RWPE1 (cell line): ENCODE results near the gene ORC1.
A peak's percentile ranks its signal among the peaks of the same experiment; 100 is the strongest.

Source experiments
- CTCF ChIA-PET: fragments of 350-600 bp; sonication (Branson Sonifier 250); formaldehyde crosslinking; extraction: SDS; loops from one replicate; lab custom pipeline; 2021; lab: Yijun Ruan, JAX
- POLR2A ChIA-PET: fragments of 400-600 bp; formaldehyde crosslinking; extraction: SDS; loops from one replicate; lab custom pipeline; 2020; ENCODE audit warnings: antibody characterized with exemption; ENCODE audit not compliant: low non-redundant PET; lab: Yijun Ruan, JAX
- DNase-seq: peaks from one replicate; pipeline ENCODE4 v3.0.0; 2012; ENCODE audit warnings: low spot score
- H3K27ac ChIP-seq: fragments of 450-650 bp; 2 replicates; pipeline ENCODE4 v1.5.1; 2017
- CTCF ChIP-seq: fragments of 450-650 bp; conservative IDR thresholded peaks from 2 replicates; pipeline ENCODE4 v1.5.1; 2017; ENCODE audit warnings: low read depth, mild to moderate bottlenecking

Gene ORC1

DNA sequence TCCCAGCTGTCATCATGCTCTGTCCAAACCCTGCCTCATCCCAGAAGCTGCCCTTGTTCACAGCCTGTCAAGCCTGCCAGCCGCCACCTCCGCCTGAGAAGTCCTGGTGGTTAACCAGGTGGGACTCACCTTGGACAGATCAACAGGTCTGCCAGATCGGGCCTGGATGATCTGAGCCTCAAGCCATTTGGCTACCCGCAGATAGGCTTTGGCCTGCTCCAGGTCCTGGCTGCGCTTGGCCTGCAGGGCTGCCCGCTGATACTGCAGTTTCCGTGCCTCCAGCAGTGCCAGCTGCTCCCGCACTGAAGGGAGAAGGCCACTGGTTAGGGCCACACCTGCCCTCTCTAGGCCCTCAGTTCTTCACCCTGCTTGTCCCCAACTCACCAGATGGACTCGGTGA is 46.8 kb downstream of the ORC1 start:
- POLR2A ChIA-PET = no interaction called here

DNA sequence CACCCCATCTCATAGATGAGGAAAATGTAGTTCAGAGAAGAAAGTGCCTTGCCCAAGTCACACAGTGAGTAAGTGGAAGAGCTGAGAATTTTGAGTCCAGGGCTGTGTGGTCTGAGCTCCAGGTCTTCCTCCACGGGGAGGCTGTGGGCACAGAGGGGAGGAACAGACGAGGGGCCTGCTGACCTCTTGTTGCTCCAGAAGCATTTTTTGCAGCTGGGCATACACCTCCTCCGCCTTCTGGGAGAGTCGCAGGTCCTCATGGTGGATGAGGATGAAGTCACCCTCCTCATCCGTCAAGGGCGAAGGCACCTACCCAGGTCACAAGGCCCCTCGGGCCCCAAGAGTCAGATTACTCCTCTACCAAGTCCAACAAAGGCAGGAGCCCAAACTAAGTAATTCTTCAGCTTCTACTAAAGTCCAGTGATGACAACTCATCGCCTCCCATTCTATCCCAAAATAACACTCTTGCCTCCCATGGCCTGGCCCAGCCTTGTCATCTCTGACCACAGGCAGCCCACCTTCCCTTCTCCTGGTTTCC is 47.3 kb downstream of the ORC1 start:
- no peak for TF ChIP-seq CTCF
- H3K27ac ChIP-seq = no peak overlapping the region
- no peak for DNase-seq
- POLR2A ChIA-PET = interaction anchor here (0.6 kb wide), 1 partner anchor 225 kb away, joined by 4 read pairs; no protein-coding TSS in a partner anchor
- CTCF ChIA-PET = no interaction called here

More for the DNA sequence above, 46.8 kb downstream of the ORC1 start:
- DNase-seq = no peak
- H3K27ac ChIP-seq = no peak overlapping the region
- CTCF ChIA-PET = interaction anchor here (0.8 kb wide), 1 partner anchor 8 kb away, joined by 3 read pairs; no protein-coding TSS in a partner anchor
- TF ChIP-seq CTCF = no peak

- peak overlapping the region; percentile 5; the same call in 1 of the 2 replicates for H3K27ac ChIP-seq
- POLR2A ChIA-PET = interaction anchor here (0.6 kb wide), 1 partner anchor 224 kb away, joined by 4 read pairs; no protein-coding TSS in a partner anchor
- TF ChIP-seq CTCF = no peak
- no peak for DNase-seq
- CTCF ChIA-PET = no interaction called here
Observed at GRCh38 chr1:52355847-52356505, 48.2 kb downstream of the ORC1 start.

DNA sequence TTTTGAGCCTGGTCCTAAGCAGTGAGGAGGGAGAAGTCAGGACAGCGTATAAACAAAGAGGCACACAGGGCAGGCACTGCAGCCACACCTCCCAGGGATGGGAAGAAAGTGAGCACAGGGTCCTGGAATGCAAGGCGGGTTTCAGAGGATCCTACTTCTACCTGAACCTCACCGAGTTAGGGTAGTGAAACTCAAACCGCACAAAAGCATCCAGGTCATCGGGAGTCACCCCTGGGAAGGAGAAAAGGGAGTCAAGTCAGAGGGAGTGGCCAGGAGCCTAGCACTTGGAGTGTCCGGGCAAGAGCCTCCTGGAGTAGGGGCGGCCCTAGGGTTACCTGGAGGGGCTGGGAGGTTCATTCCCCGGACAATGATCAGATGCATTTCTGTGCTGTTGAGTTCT is 48.8 kb downstream of the ORC1 start:
- TF ChIP-seq CTCF = no peak
- DNase-seq = no peak
- ChIA-PET POLR2A (no interaction called here), CTCF (no interaction called here)
- H3K27ac ChIP-seq = peak overlapping the region; percentile 5; the same call in 1 of the 2 replicates

- POLR2A ChIA-PET = no interaction called here
- no peak for TF ChIP-seq CTCF
- peak overlapping the region; percentile 21; the same call in 1 of the 2 replicates for H3K27ac ChIP-seq
- no peak for DNase-seq
- CTCF ChIA-PET = interaction anchor here (0.5 kb wide), 1 partner anchor 326 kb away, joined by 3 read pairs; no protein-coding TSS in a partner anchor
Observed at GRCh38 chr1:52352690-52353089, 51.5 kb downstream of the ORC1 start.

DNA sequence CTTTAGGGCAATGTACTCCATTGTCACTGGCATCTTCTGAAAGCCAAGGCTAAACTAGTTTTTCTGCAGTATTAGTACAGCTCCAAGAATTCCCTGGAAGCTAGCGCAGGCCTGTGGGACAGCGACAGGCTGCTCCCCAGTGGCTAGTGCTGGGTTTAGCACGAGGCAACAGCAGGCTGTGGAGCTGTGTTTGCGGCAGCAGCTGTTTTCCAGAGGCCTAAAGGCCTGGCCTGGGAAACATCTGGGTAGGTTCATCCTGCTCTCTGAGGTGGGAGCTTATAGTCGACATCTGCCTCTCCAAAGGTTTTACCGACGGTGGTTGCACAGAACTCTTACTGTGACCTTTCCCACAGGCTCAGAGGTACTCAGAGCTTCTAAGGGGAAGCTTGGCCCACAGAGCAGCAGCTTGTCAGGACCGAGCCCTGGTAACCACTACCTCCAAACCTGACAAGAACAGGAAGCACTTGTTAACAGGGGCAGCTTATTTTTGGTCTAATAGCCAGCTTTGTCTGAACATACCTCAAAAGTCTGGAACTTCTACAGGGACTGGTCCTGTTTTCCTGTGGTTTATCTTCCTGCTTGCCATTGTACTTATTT is 55.4 kb downstream of the ORC1 start:
- ChIA-PET POLR2A (no interaction called here), CTCF (interaction anchor here (0.6 to 1.0 kb wide), 6 partner anchors 9 to 1637 kb away, joined by 3 to 5 read pairs (median 3); no protein-coding TSS in a partner anchor)
- peak overlapping the region; percentile 30 for H3K27ac ChIP-seq
- DNase-seq = peak; percentile 19
- TF ChIP-seq CTCF = no peak; the same call in 1 of the 2 replicates
